ENCODE results near the gene PTPRF. TPM values are rescaled to one million over a fixed set of nuclear protein-coding genes. Genes with fewer than 3 reads are reported as not detected.
A peak's percentile ranks its signal among the peaks of the same experiment; 100 is the strongest.

Gene PTPRF
- total RNA-seq, 2 donors from 2014 or later = 203 to 250 TPM

- Histone ChIP-seq H3K9ac (ENCODE audit: extremely low read depth, low read length, poor library complexity, severe bottlenecking) (no peak overlapping the region), H3K27ac (ENCODE audit: low read depth, low read length) (no peak overlapping the region), H3K36me3 (ENCODE audit: control insufficient read depth, insufficient read depth, low read length) (peaks cover 43% of the 10 kb centered on the region), H3K27me3 (ENCODE audit: control insufficient read depth, insufficient read depth, low read length, poor library complexity, severe bottlenecking) (no peaks in the 10 kb centered on the region), H3K4me3 (ENCODE audit: low read length) (no peak overlapping the region), H3K9me3 (ENCODE audit: control insufficient read depth, low read length) (no peaks in the 10 kb centered on the region), H3K4me1 (ENCODE audit: control insufficient read depth, insufficient read depth, low read length) (no peaks in the 10 kb centered on the region)
- Mint-ChIP-seq H3K36me3 (ENCODE audit: low read depth) (peaks cover 38% of the 10 kb centered on the region), H3K9me3 (no peaks in the 10 kb centered on the region), H3K27me3 (ENCODE audit: insufficient read depth) (no peaks in the 10 kb centered on the region), H3K27ac (no peak overlapping the region), H3K4me1 (no peaks in the 10 kb centered on the region), H3K4me3 (no peak overlapping the region)
- DNase-seq = no peak
- no peak for TF ChIP-seq CTCF (conservative IDR thresholded peaks at IDR 0.05)
- 93 to 94% methylated on average over 10 to 13 of the region's 13 CpGs for WGBS, 2 experiments (ENCODE audit: insufficient coverage in 1 of 2, insufficient read length in 1 of 2)
Measured at GRCh38 chr1:43622901-43623780, 92.5 kb downstream of the PTPRF start.

- Histone ChIP-seq H3K27me3 (ENCODE audit: control insufficient read depth, insufficient read depth, low read length, poor library complexity, severe bottlenecking) (no peaks in the 10 kb centered on the region), H3K9ac (ENCODE audit: extremely low read depth, low read length, poor library complexity, severe bottlenecking) (no peak overlapping the region), H3K4me3 (ENCODE audit: low read length) (no peak overlapping the region), H3K9me3 (ENCODE audit: control insufficient read depth, low read length) (no peaks in the 10 kb centered on the region), H3K4me1 (ENCODE audit: control insufficient read depth, insufficient read depth, low read length) (no peaks in the 10 kb centered on the region), H3K27ac (ENCODE audit: low read depth, low read length) (no peak overlapping the region), H3K36me3 (ENCODE audit: control insufficient read depth, insufficient read depth, low read length) (peaks cover 36% of the 10 kb centered on the region)
- H3K27me3 Mint-ChIP-seq (ENCODE audit: insufficient read depth) = no peaks in the 10 kb centered on the region
- peak overlapping the region; percentile 41 for H3K27ac Mint-ChIP-seq
- H3K4me1 Mint-ChIP-seq = no peaks in the 10 kb centered on the region
- H3K36me3 Mint-ChIP-seq (ENCODE audit: low read depth) = peaks cover 29% of the 10 kb centered on the region
- no peak for TF ChIP-seq CTCF (conservative IDR thresholded peaks at IDR 0.05)
- H3K9me3 Mint-ChIP-seq = no peaks in the 10 kb centered on the region
- 92 to 98% methylated on average over 15 to 16 of the region's 16 CpGs for WGBS, 2 experiments (ENCODE audit: insufficient coverage in 1 of 2, insufficient read length in 1 of 2)
- no peak overlapping the region for H3K4me3 Mint-ChIP-seq
- no peak for DNase-seq
Measured at GRCh38 chr1:43625063-43625780, 94.5 kb downstream of the PTPRF start.

- Mint-ChIP-seq H3K27me3 (ENCODE audit: insufficient read depth) (no peaks in the 10 kb centered on the region), H3K36me3 (ENCODE audit: low read depth) (no peaks in the 10 kb centered on the region), H3K27ac (no peak overlapping the region), H3K4me1 (no peaks in the 10 kb centered on the region), H3K4me3 (no peak overlapping the region), H3K9me3 (no peaks in the 10 kb centered on the region)
- H3K27ac ChIP-seq (ENCODE audit: low read depth, low read length) = no peak overlapping the region
- TF ChIP-seq CTCF (conservative IDR thresholded peaks at IDR 0.05) = no peak
- H3K4me3 ChIP-seq (ENCODE audit: low read length) = no peak overlapping the region
- no peak for DNase-seq
- 75 to 89% methylated on average over 2 to 4 of the region's 4 CpGs for WGBS, 2 experiments (ENCODE audit: insufficient coverage in 1 of 2, insufficient read length in 1 of 2)
- no peaks in the 10 kb centered on the region for H3K36me3 ChIP-seq (ENCODE audit: control insufficient read depth, insufficient read depth, low read length)
- no peaks in the 10 kb centered on the region for H3K9me3 ChIP-seq (ENCODE audit: control insufficient read depth, low read length)
- H3K27me3 ChIP-seq (ENCODE audit: control insufficient read depth, insufficient read depth, low read length, poor library complexity, severe bottlenecking) = no peaks in the 10 kb centered on the region
- H3K9ac ChIP-seq (ENCODE audit: extremely low read depth, low read length, poor library complexity, severe bottlenecking) = no peak overlapping the region
- no peaks in the 10 kb centered on the region for H3K4me1 ChIP-seq (ENCODE audit: control insufficient read depth, insufficient read depth, low read length)
Measured at GRCh38 chr1:43632135-43632670, 101.5 kb downstream of the PTPRF start.
